AG04450 (cell line): Measurements from ENCODE around the gene SAMD4B. TPM values are rescaled to one million over a fixed set of nuclear protein-coding genes. Genes with fewer than 3 reads are reported as not detected.
"Not testable (repeated sequence)": the region's sequence is repeated elsewhere in the genome, so short reads cannot be mapped to it uniquely, and the experiment has no call there.

Experiments used
- CTCF ChIA-PET: fragments of 300-600, 350-600 bp; formaldehyde crosslinking; extraction: SDS; loops from one replicate; lab custom pipeline; 2022; ENCODE audit warnings: antibody characterized with exemption, inconsistent platforms; lab: Charles Lee
- POLR2A ChIA-PET: fragments of 350-600 bp; formaldehyde crosslinking; extraction: SDS; loops from one replicate; lab custom pipeline; 2021; ENCODE audit warnings: antibody characterized with exemption, inconsistent platforms; lab: Yijun Ruan, JAX
- DNase-seq: peaks from one replicate; pipeline ENCODE4 v3.0.0-alpha.2; 2011; ENCODE audit warnings: low read depth, low spot score
- H3K27ac ChIP-seq: one replicate; pipeline ENCODE4 v1.5.1; 2012; ENCODE audit warnings: low read depth, low read length, control low read depth
- H3K27me3 ChIP-seq: one replicate; pipeline ENCODE4 v1.6.0; 2012; ENCODE audit warnings: low read length; ENCODE audit not compliant: control insufficient read depth, insufficient read depth
- H3K4me3 ChIP-seq: 2 replicates; pipeline ENCODE4 v1.5.1; 2011; ENCODE audit warnings: mild to moderate bottlenecking, low read depth, low read length, control low read depth
- H3K9me3 ChIP-seq: 2 replicates; pipeline ENCODE4 v1.5.1; 2012; ENCODE audit warnings: low read length; ENCODE audit not compliant: control insufficient read depth, insufficient read depth
- polyA plus RNA-seq: library from polyadenylated mRNA; depleted of rRNA; stranded (reverse); fragments of >200 nt; gene quantifications from 2 replicates; pipeline ENCODE4 v1.2.3, GENCODE V29; 2011
- TF ChIP-seq, protein P1 (sequence below): IDR thresholded peaks from 2 replicates; pipeline ENCODE4 v1.5.1; 2011; ENCODE audit warnings: low read depth, low read length, control low read depth, inconsistent platforms

Gene SAMD4B
- polyA plus RNA-seq, 1 experiment: 33.4 TPM

DNA sequence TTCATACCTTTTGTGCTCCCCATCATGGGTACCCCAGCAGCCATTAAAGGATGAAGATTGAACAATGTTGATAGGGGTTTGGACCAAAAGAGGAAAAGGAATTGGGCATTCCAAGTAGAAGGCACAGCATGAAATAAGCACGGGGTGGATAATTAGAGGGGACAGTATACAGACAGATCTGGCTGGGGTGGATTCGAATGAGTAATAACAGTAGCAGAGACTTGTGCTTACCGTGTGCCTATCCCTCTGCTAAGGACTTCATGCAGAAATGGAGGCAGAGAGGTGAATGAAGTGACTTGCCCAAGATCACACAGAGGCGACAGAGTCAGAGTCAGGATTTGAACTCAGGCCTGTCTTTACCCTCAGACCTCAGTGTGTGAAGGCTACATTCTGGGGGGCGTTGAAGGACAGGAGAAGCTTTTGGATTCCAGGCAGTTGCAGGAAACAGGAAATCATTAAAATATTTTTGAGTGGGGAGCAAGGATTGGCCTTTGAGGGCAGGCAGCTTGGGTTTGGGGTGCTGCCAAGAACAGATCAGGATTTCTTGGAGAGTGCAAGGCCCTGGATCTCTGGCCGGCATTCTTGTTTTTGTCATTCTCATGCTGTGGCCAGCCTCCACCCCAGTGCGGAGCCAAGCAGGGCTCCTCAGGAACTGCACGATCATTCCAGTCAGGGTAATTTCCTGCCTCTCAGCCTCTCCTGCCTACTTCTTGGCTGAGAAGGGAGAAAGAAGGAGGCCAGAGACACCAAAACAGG is 30.0 kb downstream of the SAMD4B start:
- Histone ChIP-seq H3K27me3 (no peaks in the 10 kb centered on the region), H3K4me3 (no peak overlapping the region), H3K27ac (peak overlapping the region; percentile 99), H3K9me3 (no peaks in the 10 kb centered on the region)
- CTCF ChIA-PET: interaction anchor here (0.9 to 1.6 kb wide), 3 partner anchors 26 to 39 kb away, joined by 3 to 7 read pairs (median 5); partner anchors contain the start of gene SAMD4B
- DNase-seq: peak; percentile 79
- POLR2A ChIA-PET: interaction anchor here (1.0 to 2.0 kb wide), 3 partner anchors 16 to 63 kb away, joined by 4 to 11 read pairs (median 7); partner anchors contain the start of genes MED29, PAF1 and RPS16
- TF ChIP-seq, protein P1, sequence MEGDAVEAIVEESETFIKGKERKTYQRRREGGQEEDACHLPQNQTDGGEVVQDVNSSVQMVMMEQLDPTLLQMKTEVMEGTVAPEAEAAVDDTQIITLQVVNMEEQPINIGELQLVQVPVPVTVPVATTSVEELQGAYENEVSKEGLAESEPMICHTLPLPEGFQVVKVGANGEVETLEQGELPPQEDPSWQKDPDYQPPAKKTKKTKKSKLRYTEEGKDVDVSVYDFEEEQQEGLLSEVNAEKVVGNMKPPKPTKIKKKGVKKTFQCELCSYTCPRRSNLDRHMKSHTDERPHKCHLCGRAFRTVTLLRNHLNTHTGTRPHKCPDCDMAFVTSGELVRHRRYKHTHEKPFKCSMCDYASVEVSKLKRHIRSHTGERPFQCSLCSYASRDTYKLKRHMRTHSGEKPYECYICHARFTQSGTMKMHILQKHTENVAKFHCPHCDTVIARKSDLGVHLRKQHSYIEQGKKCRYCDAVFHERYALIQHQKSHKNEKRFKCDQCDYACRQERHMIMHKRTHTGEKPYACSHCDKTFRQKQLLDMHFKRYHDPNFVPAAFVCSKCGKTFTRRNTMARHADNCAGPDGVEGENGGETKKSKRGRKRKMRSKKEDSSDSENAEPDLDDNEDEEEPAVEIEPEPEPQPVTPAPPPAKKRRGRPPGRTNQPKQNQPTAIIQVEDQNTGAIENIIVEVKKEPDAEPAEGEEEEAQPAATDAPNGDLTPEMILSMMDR: no peak

DNA sequence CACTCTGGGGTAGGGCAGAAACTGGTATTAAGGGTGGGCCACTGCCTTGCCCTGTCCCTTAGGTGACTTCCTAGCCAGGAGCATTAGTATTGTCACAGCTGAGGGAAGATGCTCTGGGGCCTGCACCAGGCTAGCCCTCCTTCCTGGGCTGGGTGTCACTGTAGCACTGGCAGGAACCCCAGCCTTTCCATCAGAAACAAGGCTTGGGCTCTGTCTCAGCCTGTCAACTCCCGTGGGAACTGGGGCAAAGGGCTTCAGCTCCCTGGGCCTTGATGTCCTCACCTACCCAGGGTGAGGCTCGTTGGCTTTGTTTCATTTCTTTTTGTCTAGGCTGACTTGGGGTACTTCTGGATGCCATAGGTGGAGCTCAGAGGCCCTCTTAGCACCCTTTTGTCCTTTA is 30.7 kb downstream of the SAMD4B start:
- no peak overlapping the region for H3K4me3 ChIP-seq
- ChIA-PET CTCF (interaction anchor here (1.0 to 1.6 kb wide), 3 partner anchors 25 to 38 kb away, joined by 3 to 5 read pairs (median 4); partner anchors contain the start of gene SAMD4B), POLR2A (interaction anchor here (1.7 to 2.0 kb wide), 2 partner anchors 18 to 63 kb away, joined by 7 to 11 read pairs; partner anchors contain the start of genes MED29, PAF1 and RPS16)
- no peak for DNase-seq
- no peaks in the 10 kb centered on the region for H3K27me3 ChIP-seq
- no peaks in the 10 kb centered on the region for H3K9me3 ChIP-seq
- TF ChIP-seq, protein P1: no peak
- H3K27ac ChIP-seq: peak overlapping the region; percentile 99

DNA sequence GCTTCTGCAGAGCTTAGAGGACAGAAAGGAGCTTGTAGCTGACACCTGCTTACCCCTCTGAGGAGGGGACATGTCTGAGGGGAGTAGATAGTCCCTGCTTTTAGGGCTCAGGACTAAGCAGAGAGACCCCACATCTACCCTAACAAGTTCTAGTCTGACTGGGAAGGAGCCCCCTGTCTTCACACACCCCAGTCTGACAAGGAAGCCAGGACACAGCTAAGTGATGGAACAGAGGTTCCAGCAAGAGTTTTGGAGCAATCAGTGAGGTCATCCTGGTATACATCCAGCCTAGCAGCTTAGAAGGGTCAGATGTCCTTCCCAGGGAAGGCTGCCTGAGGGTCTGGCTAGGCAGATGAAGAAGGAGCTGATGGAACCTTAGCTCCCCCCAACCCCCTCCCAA is 33.7 kb downstream of the SAMD4B start:
- H3K4me3 ChIP-seq: no peak overlapping the region
- no peak overlapping the region for H3K27ac ChIP-seq
- no peaks in the 10 kb centered on the region for H3K9me3 ChIP-seq
- CTCF ChIA-PET: interaction anchor here (1.4 kb wide), 1 partner anchor 10 kb away, joined by 3 read pairs; no protein-coding TSS in a partner anchor
- POLR2A ChIA-PET: no interaction called here
- no peak for DNase-seq
- H3K27me3 ChIP-seq: no peaks in the 10 kb centered on the region
- TF ChIP-seq, protein P1: no peak

DNA sequence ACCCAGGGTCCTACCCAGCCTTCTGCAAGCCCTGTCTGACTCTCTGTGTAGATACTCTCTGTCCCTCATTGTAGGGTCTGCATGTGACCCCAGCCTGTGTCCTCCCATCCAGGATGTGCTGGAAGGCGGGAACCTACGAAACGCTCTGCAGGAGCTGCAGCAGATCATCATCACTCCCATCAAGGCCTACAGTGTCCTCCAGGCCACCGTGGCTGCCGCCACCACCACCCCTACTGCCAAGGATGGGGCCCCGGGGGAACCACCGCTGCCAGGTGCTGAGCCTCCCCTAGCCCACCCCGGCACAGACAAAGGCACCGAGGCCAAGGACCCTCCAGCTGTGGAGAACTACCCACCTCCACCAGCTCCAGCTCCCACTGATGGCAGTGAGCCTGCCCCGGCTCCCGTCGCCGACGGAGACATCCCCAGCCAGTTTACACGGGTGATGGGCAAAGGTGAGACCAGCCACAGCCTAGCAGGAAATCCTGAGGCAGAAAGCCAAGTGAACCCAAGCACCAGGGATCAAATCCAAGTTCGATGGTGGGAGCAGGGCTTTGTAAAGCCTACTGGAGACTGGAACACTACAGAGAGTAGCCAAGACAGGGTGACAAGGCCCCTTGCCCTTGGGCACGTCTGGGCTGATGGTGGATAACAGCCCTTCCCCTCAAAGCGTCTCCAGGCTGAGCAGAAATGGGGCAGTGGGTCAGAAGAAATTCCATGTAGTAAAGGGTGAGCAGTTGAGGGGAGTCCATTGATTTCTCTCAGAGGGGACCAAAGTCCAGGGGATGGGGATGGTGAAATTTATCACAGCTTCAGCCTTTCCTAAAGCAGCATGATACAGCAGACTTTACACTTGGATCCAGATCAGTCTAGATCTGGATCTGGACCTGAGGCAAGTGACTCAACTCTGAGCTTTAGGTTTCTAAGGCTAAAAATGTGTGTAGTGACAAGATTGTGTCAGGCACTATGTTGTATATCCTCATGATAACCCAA is 35.4 kb downstream of the SAMD4B start:
- Histone ChIP-seq H3K9me3 (no peaks in the 10 kb centered on the region), H3K4me3 (no peak overlapping the region), H3K27me3 (no peaks in the 10 kb centered on the region), H3K27ac (no peak overlapping the region)
- CTCF ChIA-PET: interaction anchor here (0.9 kb wide), 1 partner anchor 35 kb away, joined by 3 read pairs; the partner anchor contains the start of gene SAMD4B
- POLR2A ChIA-PET: no interaction called here
- no peak for DNase-seq
- TF ChIP-seq, protein P1: no peak

DNA sequence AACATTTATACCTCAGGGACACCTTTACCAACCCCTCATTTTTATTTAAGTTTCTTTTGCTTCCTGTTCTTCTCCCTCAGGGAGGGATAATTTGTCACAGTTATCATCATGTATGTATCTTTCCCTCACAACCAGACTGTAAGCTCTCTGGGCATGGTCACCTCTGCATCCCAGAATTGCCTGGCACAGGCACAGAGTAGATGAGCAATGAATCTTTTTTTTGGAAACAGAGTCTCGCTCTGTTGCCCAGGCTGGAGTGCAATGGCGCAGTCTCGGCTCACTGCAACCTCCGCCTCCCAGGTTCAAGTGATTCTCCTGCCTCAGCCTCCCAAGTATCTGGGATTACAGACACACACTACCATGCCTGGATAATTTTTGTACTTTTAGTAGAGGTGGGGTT is 37.1 kb downstream of the SAMD4B start:
- H3K27me3 ChIP-seq, H3K9me3 ChIP-seq, DNase-seq, H3K4me3 ChIP-seq, POLR2A ChIA-PET, H3K27ac ChIP-seq, CTCF ChIA-PET: not testable (repeated sequence)
